NCI-H1694 treated with DMSO at 0.1 percent for 48 hours (cell line): ENCODE data around the gene CPNE9.

Experiments
- DNase-seq: peaks from one replicate; lab custom pipeline; 2025; lab: John Stamatoyannopoulos, UW

The CPNE9 gene

DNA sequence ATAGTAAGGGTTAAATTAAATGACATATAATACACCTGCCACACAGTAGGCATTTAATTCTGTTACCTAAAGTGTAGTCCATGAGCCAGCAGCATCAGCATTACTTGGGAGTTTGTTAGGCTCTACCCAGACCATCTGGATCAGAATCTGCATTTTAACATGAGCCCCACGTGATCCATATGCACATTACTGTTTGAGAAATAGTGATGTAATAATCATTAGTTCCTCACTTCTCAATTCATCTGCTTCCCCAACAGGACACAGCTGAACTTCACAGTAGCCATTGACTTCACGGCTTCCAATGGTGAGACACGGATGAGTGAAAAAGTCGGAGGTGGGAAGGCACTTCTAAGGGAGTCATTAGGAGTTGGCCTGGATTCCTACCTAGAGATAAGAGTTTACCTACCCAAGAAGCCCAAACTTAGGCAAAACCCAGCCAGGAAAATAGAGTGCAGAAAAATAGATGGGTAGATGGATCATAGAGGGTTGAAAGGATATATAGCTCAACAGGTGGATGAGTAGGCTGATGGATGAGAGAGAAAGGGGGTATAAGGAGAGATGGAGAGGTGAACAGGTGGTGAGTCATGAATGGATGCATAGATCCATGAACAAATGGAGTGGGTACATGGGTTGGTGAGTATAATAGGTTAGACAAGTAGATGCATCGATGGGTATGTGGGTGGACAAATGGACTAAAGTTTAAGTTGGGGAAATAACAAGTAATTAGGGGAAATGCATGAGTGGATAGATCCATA lies 13.3 kb downstream of the CPNE9 start:
- no peak for DNase-seq

DNA sequence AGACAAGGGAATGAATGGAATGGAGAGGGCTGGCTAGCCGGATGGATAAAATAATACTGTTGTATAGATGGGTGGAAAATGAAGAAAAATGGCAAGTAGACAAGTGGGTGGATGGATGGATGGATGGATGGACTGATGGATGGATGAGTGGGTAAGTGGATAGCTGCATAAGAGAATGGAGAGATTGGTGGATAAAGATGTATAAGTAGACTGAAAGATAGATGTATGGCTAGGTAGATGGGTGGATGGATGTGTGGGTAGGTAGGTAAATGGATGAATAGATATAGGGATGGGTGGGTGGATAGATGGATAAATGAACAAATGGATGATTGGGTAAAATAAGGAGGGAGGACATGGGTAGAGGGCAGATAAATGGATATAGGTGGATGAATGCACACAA lies 13.9 kb downstream of the CPNE9 start:
- DNase-seq, result no peak

- no peak for DNase-seq
Measured at GRCh38 chr3:9718118-9718517, 14.5 kb downstream of the CPNE9 start.

GRCh38 chr3:9721015-9721699 lies 17.5 kb downstream of the CPNE9 start:
- DNase-seq, result no peak

- no peak for DNase-seq
Measured at GRCh38 chr3:9721700-9722060, 18.0 kb downstream of the CPNE9 start.

- DNase-seq, result no peak
Measured at GRCh38 chr3:9725775-9726515, 22.3 kb downstream of the CPNE9 start.

DNA sequence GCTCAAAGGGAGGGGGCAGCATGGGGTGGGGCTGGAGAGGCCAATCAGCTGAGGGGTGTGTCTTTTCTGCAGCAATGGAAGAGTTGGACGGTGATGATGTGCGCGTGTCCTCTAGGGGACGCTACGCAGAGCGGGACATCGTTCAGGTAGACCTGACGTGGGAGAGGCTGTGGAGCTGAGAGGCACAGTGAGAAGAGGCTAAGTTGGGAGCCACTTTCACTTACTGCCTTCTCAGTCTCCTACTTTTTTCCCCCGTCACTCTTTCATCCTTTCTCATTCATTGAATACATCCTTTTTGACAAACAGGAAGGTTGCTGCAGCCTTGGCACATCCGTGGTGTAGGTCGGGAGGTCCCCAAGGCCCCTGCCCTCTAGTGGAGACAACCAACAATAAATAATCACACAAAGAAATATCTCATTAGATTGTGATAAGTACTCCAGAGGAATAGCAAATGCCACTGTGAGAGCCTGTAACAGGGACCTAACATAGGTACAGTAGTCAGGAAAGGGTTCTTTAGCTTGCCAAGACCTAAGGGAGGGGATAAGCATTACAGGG lies 23.5 kb downstream of the CPNE9 start:
- peak; percentile 63 for DNase-seq

DNA sequence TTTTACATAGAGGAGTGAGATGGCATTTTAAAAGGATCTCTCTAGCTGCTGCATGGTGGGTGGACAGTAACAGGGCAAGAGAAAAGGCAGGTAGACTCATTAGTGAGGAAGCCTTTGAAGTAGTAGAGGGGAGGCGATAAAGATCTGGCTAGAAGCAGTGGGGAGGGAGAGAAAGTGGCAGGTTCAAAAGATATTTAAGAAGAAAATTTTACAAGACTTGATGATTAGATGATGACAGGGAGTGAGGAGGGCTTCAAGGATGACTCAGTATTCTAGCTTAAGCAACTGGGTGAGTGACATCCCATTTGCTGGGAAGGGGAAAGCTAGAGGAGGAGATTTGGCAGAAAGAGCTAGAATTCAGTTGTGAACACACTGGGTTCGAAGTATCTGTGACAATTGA lies 24.1 kb downstream of the CPNE9 start:
- DNase-seq, result no peak

DNA sequence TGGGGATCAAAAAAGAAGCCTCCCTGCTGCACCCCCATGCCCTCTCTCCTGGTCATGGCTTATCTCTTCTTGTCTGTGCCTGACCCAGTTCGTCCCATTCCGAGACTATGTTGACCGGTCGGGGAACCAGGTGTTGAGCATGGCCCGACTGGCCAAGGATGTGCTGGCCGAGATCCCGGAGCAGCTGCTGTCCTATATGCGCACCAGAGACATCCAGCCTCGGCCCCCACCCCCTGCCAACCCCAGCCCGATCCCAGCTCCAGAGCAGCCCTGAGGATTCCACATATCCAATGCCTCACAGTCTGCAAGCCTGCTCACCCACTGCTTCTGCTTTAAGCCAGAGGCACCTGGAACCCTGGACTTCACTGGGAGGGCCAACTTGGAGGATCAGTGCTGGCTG lies 25.8 kb downstream of the CPNE9 start:
- no peak for DNase-seq

- peak; percentile 74 for DNase-seq
Measured at GRCh38 chr3:9730657-9731205, 27.1 kb downstream of the CPNE9 start.

DNA sequence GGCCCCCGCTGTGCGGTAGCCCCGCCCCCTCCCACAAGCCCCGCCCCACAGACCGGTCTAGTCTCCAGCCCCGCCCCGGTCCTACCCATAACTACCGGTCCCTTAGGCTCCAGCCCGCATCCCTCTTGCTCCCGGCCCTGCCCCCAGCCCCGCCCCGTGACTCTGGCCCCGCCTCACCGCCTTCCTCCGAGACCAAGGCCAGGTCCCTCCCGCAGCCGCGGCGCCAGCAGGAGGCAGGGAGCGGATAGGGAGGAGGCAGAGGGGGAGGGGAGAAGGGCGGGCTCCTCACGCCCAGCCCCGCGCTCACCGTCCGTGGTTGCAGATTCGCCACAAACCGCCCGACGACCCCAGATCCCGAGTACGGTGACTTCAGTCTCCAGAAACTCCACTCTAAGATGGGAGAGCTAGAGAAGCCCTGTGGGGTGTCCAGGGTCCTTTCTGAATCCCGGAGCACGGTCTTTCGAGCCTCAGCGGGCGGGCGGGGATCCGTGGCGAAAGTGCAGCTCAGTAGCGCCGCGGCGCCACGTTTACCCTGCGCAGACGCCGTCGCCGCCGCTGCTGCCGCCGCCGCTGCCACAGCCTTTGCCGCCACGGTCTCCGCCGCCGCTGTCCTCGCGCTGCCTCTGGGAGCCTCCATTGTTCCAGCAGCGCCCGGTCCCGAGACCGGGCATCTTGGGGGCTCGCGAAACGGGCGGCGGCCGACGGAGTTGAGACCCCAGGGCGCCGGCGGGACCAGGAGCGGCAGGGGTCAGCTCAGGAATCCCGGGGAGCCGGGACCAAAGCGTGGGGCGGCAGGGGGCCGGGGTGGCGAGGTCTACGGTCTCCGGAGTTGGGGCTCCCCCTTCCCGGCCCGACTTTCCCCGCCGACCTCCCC lies 27.8 kb downstream of the CPNE9 start, which contains the start of gene BRPF1:
BRPF1 (plus strand) TSS at position 530 of the 874 bp plus-strand sequence. CDS start 2,406 bp downstream, outside the sequence.
- peak; percentile 74 for DNase-seq

GRCh38 chr3:9732080-9732739 lies 28.6 kb downstream of the CPNE9 start:
- no peak for DNase-seq

GRCh38 chr3:9732740-9733115 lies 29.1 kb downstream of the CPNE9 start:
- no peak for DNase-seq

GRCh38 chr3:9736831-9737230 lies 33.2 kb downstream of the CPNE9 start:
- no peak for DNase-seq

DNA sequence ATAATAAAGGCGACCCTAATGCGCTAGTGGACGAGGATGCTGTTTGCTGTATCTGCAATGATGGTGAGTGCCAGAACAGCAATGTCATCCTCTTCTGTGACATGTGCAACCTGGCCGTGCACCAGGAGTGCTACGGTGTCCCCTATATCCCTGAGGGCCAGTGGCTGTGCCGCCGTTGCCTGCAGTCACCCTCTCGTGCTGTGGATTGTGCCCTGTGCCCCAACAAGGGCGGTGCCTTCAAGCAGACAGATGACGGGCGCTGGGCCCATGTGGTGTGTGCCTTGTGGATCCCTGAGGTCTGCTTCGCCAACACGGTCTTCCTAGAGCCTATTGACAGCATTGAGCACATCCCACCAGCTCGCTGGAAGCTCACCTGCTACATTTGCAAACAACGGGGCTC lies 35.5 kb downstream of the CPNE9 start:
- DNase-seq, result no peak

DNA sequence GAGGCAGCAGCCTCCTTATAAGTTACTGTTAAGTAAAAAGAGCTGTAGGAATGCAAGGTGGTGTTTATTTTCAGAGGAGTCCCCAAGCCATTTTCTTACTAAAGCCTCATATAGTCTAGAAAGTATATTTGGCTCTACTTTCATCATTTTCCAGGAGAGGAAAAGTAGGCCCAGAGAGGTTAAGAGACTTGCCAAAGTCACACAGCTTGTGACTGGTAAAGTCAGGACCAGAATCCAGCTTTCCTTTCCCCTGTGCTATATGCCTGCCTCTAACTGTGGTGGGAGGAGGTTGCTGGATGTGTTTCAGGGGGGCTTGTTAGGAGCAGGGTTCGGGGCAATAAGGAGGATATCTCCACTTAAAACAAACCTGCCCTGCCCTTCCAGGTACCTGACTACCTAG lies 38.9 kb downstream of the CPNE9 start:
- no peak for DNase-seq

DNA sequence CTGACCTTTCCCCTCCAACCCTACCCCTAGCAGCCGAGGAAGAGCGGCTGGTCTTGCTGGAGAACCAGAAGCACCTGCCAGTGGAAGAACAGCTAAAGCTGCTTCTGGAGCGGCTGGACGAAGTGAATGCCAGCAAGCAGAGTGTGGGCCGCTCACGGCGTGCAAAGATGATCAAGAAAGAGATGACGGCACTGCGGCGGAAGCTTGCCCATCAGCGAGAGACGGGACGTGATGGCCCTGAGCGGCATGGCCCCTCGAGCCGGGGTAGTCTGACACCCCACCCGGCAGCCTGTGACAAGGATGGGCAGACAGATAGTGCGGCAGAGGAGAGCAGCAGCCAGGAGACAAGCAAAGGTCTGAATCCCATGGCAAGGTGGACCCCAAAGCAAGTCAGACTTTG lies 39.9 kb downstream of the CPNE9 start:
- DNase-seq, result no peak

DNA sequence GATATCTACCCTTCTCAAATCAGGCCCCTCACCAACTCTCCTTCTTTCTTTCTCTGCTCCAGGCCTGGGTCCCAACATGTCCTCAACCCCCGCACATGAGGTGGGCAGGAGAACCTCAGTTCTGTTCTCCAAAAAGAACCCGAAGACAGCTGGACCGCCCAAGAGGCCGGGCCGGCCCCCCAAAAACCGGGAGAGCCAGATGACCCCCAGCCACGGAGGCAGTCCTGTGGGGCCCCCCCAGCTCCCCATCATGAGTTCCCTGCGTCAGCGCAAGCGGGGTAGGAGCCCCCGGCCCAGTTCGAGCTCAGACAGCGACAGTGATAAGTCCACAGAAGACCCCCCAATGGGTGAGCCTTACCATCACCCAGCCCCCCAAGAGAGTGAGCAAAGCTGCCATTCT lies 40.5 kb downstream of the CPNE9 start:
- no peak for DNase-seq

- no peak for DNase-seq
Measured at GRCh38 chr3:9745521-9745920, 41.9 kb downstream of the CPNE9 start.

- DNase-seq, result no peak
Measured at GRCh38 chr3:9746330-9746729, 42.7 kb downstream of the CPNE9 start.

DNA sequence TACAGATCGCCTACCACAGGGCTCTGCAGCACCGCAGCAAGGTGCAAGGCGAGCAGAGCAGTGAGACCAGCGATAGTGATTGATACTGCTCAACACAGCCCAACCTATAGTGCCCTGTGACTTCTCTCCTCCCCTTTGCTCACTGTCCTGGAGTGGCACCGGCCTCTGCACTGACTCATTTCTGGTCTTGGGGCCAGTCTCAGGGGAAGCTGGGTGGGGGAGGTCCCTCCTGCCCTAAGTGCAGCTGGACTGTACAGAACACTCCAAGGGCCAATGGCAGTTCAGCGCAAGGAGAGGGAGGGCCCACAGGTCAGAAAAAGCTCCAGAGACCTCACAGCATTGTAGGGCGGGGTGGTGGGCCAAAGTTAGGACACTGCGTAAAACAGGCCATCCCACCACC lies 43.6 kb downstream of the CPNE9 start:
- no peak for DNase-seq
